Left ventricle myocardium inferior (tissue), 1 donor: ENCODE results near the gene SERAC1. TPM values are rescaled to one million over a fixed set of nuclear protein-coding genes. Genes with fewer than 3 reads are reported as not detected.

Source experiments
- DNase-seq: peaks from one replicate; pipeline ENCODE4 v3.0.0-alpha.2; 2020
- H3K27ac ChIP-seq: fragments of 200-600 bp; replicated peaks from 2 replicates; pipeline ENCODE4 v1.8.0; 2021
- H3K27me3 ChIP-seq: fragments of 200-600 bp; 2 replicates; pipeline ENCODE4 v1.8.0; 2021; ENCODE audit warnings: low read depth
- H3K36me3 ChIP-seq: fragments of 200-600 bp; 2 replicates; pipeline ENCODE4 v1.8.0; 2021
- H3K4me1 ChIP-seq: fragments of 200-600 bp; 2 replicates; pipeline ENCODE4 v1.8.0; 2021
- H3K4me3 ChIP-seq: fragments of 200-600 bp; 2 replicates; pipeline ENCODE4 v1.8.0; 2021; ENCODE audit warnings: mild to moderate bottlenecking, moderate library complexity
- H3K9me3 ChIP-seq: fragments of 200-600 bp; replicated peaks from 2 replicates; pipeline ENCODE4 v1.8.0; 2021
- intact Hi-C: fragments of 100-400 bp; cut with micrococcal nuclease; formaldehyde crosslinking; loops from one replicate; pipeline ENCODE4 v1.11.0; 2022
- total RNA-seq: library from RNA; stranded (reverse); fragmentation: NEBNext Ultra II Directional; extraction: Animal tissue kit (Norgen Biotek cat#: 25700); gene quantifications from one replicate; pipeline ENCODE4 v1.2.1, GENCODE V29; 2021
- TF ChIP-seq, protein P1 (sequence below): fragments of 200-600 bp; IDR thresholded peaks from 2 replicates; pipeline ENCODE4 v1.8.0; 2021; ENCODE audit warnings: antibody characterized with exemption, mild to moderate bottlenecking, borderline replicate concordance
- donor health status: DM: no; HTN: yes; CAD: no; lungs with severe emphysema.

The SERAC1 gene
- total RNA-seq, 1 donor from 2014 or later = 5.1 TPM

DNA sequence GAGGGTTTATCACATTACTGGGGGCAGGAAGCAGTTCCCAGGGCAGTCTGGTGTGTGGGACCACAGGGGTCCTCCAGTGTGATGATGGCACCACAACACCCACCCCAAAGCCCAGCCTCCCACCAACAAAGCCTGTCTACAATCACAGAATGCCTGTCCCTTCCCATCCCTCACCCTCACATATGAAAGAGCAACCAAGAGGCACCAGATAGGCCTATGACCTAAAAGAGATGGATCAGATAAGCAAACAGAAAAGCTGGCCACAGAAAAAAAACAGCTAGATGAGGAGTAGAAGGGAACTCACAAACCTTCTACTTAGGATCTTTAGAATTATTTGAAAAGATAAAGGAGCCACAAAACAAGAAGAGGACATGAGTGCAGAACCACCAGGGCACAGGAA is 54.3 kb downstream of the SERAC1 start:
- TF ChIP-seq, protein P1, sequence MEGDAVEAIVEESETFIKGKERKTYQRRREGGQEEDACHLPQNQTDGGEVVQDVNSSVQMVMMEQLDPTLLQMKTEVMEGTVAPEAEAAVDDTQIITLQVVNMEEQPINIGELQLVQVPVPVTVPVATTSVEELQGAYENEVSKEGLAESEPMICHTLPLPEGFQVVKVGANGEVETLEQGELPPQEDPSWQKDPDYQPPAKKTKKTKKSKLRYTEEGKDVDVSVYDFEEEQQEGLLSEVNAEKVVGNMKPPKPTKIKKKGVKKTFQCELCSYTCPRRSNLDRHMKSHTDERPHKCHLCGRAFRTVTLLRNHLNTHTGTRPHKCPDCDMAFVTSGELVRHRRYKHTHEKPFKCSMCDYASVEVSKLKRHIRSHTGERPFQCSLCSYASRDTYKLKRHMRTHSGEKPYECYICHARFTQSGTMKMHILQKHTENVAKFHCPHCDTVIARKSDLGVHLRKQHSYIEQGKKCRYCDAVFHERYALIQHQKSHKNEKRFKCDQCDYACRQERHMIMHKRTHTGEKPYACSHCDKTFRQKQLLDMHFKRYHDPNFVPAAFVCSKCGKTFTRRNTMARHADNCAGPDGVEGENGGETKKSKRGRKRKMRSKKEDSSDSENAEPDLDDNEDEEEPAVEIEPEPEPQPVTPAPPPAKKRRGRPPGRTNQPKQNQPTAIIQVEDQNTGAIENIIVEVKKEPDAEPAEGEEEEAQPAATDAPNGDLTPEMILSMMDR = no peak
- Histone ChIP-seq H3K27me3 (no peaks in the 10 kb centered on the region), H3K36me3 (peaks cover 61% of the 10 kb centered on the region)

DNA sequence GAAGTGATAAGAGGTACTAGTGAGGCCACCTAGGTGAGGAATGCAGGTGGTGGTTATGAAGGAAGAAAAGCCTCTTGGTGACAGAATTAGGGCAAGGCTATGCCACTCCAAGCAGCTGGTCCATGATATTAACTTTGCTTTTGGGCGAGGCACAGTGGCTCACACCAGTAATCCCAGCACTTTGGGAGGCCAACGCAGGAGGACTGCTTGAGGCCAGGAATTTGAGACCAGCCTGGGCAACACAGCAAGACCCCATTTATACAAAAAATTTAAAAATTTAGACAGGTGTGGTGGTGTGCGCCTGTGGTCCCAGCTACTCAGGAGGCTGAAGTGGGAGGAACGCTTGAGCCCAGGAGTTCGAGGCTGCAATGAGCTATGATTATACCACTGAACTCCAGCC is 56.1 kb downstream of the SERAC1 start:
- intact Hi-C loops = no loop called here

More for the DNA sequence above, 54.3 kb downstream of the SERAC1 start:
- Histone ChIP-seq H3K4me3 (no peak overlapping the region), H3K27ac (no peak overlapping the region), H3K9me3 (no peaks in the 10 kb centered on the region), H3K4me1 (no peaks in the 10 kb centered on the region)
- DNase-seq = no peak
- intact Hi-C loops = no loop called here

DNA sequence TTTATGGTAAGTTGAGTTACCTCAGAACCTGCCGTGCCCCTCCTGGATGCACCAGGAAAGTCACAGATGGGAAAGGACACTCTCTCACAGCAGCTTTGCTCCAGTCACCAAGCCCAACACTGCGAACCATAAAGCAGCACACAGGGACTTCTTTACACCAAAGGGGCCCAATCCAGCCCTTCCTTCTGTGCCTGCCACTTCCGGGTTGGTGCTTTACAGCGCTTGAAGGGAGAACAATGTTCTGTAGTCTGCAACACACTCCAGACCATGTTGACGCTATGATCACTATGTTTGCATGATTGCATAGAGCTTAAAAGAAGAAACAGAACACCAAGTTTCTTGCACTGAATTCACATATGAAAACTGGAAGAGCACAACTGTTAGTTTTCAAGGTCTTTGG is 57.1 kb downstream of the SERAC1 start:
- DNase-seq = no peak
- intact Hi-C loops = no loop called here
- Histone ChIP-seq H3K27me3 (no peaks in the 10 kb centered on the region), H3K36me3 (peaks cover 54% of the 10 kb centered on the region), H3K9me3 (no peaks in the 10 kb centered on the region), H3K4me1 (no peaks in the 10 kb centered on the region), H3K4me3 (no peak overlapping the region), H3K27ac (no peak overlapping the region)
- TF ChIP-seq, protein P1 = no peak

More for the DNA sequence above, 56.1 kb downstream of the SERAC1 start:
- peaks cover 55% of the 10 kb centered on the region for H3K36me3 ChIP-seq
- no peak overlapping the region for H3K4me3 ChIP-seq
- no peaks in the 10 kb centered on the region for H3K9me3 ChIP-seq
- TF ChIP-seq, protein P1 = no peak
- H3K4me1 ChIP-seq = no peaks in the 10 kb centered on the region
- no peak overlapping the region for H3K27ac ChIP-seq
- DNase-seq = no peak
- H3K27me3 ChIP-seq = no peaks in the 10 kb centered on the region

DNA sequence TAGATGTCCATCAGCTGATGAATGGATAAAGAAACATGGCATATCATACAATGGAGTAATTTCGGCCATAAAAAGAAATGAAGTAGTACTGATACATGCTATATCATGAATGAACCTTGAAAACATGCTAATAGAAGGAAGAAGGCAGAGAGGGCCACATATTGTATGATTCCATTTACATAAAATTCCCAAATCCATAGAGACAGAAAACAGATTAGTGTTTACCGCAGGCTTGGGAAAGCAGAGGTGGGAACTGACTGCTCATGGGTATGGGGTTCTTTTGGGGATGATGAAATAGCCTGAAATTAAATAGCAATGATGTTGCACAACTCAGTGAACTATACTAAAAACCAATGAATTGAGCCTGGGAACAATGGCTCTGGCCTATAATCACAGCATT is 58.3 kb downstream of the SERAC1 start:
- no peak overlapping the region for H3K4me3 ChIP-seq
- H3K27me3 ChIP-seq = no peaks in the 10 kb centered on the region
- TF ChIP-seq, protein P1 = no peak
- no peaks in the 10 kb centered on the region for H3K9me3 ChIP-seq
- intact Hi-C loops = no loop called here
- no peak overlapping the region for H3K27ac ChIP-seq
- peaks cover 44% of the 10 kb centered on the region for H3K36me3 ChIP-seq
- no peaks in the 10 kb centered on the region for H3K4me1 ChIP-seq
- DNase-seq = no peak

DNA sequence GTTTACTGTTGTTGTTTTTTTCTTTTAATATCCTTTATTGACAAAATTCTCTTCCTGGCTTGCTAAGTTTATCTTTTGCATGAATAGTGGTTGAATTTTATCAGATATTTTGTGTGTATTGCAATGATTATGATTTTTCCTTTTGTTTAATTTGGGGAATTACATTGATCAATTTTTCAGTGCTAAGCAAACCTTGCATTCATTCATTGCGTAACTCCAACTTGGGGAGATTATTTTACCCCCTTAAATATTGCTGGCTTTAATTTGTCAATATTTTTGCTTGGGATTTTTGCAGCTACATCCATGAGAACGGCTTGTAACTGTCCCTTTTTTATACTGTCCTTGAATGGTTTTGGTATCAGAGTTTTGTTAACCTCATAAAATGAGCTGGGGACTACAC is 63.4 kb downstream of the SERAC1 start:
- no peaks in the 10 kb centered on the region for H3K4me1 ChIP-seq
- H3K9me3 ChIP-seq = no peaks in the 10 kb centered on the region
- no peaks in the 10 kb centered on the region for H3K27me3 ChIP-seq
- DNase-seq = no peak
- no peak overlapping the region for H3K27ac ChIP-seq
- H3K4me3 ChIP-seq = no peak overlapping the region
- peaks cover 5% of the 10 kb centered on the region for H3K36me3 ChIP-seq
- TF ChIP-seq, protein P1 = no peak
- intact Hi-C loops = no loop called here

DNA sequence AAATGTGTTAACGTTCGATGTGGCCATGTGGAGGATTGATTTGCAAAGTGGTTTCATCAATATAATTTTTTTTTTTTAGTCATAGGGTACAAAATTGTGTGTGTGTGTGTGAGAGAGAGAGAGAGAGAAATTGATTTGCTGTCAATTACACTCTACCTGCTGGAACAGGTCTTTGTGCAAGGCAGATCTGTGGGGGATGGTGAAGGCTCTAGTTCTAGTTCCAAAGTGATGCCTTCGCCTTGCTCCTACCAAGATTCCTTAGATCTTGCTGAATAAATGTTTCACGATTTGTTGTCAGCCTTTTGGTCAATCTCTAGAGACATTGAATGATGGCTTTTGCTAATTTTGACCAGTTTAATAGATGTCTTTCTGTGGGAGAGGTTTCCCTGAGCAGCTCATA is 64.8 kb downstream of the SERAC1 start:
- intact Hi-C loops = no loop called here
- H3K4me3 ChIP-seq = no peak overlapping the region

More for the DNA sequence above, 64.8 kb downstream of the SERAC1 start:
- no peaks in the 10 kb centered on the region for H3K9me3 ChIP-seq
- no peaks in the 10 kb centered on the region for H3K4me1 ChIP-seq
- H3K27me3 ChIP-seq = no peaks in the 10 kb centered on the region
- H3K36me3 ChIP-seq = peaks cover under 1% of the 10 kb centered on the region
- TF ChIP-seq, protein P1 = no peak
- H3K27ac ChIP-seq = no peak overlapping the region
- no peak for DNase-seq
